Cardiac septum (tissue), 1 donor: Measurements from ENCODE around the gene OMD. TPM values are rescaled to one million over a fixed set of nuclear protein-coding genes. Genes with fewer than 3 reads are reported as not detected.
"Not testable (repeated sequence)": the region's sequence is repeated elsewhere in the genome, so short reads cannot be mapped to it uniquely, and the experiment has no call there.

ENCODE experiments used
- DNase-seq: peaks from one replicate; pipeline ENCODE4 v3.0.0-alpha.2; 2020; ENCODE audit warnings: low spot score
- intact Hi-C: fragments of 100-400 bp; cut with DNase I; formaldehyde crosslinking; loops from one replicate; pipeline ENCODE4 v1.14.0; 2022
- total RNA-seq: library from RNA; stranded (reverse); fragmentation: NEBNext Ultra II Directional; extraction: Animal tissue kit (Norgen Biotek cat#: 25700); gene quantifications from one replicate; pipeline ENCODE4 v1.2.1, GENCODE V29; 2021
- donor health status: DM: no; HTN: no; CAD: no.

The OMD gene
- total RNA-seq, 1 donor from 2014 or later = 6.5 TPM

DNA sequence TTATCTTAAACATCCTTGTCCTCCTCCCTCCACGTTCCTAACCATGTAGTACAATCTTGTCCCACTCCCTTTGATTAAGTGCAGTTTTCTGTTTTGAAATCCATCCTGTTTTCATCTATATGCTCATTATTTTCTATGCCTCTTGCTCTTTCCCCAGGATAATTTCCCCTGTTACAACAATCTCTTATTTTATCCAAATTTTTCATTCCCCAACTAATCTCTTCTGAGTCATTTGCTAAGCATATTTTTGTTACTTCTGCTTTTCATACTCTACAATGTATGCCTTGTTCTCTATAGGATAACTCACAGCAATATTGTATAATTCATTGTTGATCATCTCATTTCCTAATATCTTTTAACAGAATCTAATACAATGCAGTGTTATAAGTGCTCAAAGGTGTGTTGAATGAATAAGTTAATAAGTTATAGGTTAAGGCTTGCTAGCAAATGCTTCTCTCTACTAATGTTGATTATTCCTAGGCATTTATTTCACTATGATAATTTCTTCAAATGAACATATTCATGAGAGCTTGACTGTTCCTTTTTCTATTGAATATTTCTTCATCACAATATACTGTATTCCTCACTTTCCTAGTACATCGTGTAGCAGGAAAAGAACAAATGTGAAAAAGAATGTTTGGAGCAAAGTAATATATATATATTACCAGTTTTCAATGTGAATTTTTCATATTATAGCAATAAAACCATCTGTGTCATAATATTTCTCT lies 1.5 kb downstream of the OMD start:
- intact Hi-C loops = no loop called here
- no peak for DNase-seq

DNA sequence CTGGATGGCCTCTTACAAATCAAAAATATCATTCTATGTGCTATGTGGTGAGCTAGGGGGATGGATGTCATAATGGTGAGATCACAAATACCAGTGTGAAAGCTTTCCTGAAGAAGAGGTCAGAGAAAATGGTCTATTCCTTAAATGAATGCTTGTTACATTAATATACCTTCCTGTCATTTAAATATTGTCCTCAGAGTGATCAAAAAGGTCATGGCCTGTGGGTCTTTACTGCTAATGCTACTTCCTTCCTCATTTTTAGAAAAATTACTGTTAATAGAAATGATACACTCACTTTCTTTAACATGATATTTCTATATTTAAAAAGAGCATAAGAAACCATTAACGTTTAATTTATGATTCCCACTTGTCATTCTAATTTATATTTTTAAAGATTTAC lies 9.7 kb downstream of the OMD start:
- no peak for DNase-seq
- intact Hi-C loops = no loop called here

DNA sequence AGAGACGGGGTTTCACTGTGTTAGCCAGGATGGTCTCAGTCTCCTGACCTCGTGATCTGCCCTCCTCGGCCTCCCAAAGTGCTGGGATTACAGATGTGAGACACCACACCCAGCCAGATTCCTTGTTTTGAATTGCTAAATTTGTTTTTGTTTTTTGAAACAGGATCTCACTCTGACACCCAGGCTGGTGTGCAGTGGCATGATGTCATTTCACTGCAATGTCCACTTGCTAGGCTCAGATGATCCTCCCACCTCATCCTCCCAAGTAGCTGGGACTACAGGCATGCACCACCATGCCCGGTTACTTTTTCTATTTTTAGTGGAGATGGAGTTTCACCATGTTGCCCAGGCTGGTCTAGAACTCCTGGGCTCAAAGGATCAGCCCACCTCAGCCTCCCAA lies 13.1 kb downstream of the OMD start:
- DNase-seq, intact Hi-C loops: not testable (repeated sequence)

DNA sequence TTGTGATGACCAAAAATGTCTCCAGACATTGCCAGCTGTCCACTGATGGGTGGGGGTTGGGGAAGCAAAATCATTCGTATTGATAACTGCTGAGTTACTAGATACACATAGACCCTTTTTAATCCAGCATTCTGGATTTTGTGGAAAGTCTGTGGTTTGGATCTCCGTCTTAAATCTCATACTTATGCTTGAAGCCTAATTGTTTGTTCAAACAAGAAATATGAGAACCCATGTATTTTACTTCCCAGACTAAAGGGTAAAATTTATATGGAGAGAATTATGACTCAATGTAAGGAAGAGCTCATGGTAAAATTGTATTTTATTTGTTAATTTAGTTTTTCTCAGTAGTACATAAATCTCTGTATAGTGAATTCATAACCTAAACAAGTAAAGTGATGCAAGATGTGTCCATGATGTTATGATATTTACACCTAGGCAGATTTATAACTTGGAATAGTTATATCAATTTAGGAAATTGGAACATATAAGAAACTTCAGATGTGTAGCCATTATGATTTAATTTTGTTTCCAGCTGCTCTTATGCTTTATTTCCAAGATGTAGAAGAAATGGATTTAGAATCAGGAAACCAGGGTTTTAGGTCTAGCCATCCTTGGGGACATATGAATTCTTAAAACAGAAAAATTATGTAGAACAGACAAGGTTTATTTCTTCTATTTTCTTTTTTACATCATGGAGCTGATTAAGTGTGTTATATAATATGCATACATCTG lies 15.4 kb downstream of the OMD start:
- intact Hi-C loops = no loop called here
- DNase-seq = no peak

DNA sequence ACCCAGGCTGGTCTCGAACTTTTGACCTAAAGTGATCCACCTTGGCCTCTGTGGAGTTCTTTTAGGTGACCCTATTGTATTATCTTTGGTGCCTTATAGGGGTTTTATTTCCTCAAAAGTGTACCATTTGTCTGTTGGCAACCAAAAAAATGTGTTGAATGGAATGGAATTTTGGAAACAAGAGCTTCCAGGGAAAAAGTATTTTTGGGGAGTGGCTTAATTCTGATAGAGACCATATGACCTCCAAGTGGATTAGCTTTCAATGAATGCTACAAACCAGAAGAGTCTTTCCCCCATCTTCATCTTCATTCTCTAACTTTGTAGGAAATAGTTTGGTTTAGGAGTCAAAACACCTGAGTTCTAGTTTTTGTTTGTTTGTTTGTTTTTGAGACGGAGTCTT lies 16.5 kb downstream of the OMD start:
- no peak for DNase-seq

DNA sequence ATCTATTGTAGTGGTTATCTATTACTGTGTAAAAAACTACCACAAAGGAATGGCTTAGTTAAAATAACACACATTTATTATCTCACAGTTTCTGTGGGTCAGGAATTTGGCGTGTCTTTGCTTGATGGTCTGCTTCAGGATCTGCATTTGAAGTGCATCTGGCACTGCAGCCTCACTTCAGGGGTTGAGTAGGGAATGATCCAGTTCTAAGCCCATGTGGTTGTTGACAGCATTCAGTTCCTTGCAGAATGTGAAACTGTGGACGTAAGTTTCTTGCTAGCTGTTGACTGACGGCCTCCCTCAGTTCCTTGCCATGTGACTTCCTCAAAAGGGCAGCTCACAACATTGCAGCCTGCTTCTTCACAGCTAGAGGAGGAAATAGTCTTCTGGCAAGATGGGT lies 17.8 kb downstream of the OMD start:
- intact Hi-C loops = no loop called here
- DNase-seq = no peak

More for the DNA sequence above, 16.5 kb downstream of the OMD start:
- intact Hi-C loops = no loop called here

DNA sequence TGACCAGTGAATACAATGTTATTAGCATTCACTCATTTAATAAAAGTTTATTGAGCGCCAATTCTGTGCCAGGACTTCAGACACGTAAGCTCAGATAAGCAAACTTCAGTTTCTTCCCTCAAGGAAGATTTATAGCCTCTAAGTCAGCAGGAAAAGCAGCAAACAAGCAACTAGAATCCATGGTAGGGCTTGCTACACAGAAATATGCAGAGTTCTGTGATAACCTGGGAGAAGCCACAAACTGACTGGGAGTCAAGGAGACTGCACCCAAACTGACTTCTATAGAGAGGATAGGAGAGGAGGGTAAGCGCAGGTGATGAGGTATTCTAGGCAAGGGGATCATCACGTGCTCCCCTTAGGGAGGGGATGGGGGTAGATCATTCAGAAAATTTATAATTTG lies 18.5 kb downstream of the OMD start:
- no peak for DNase-seq
- intact Hi-C loops = no loop called here

DNA sequence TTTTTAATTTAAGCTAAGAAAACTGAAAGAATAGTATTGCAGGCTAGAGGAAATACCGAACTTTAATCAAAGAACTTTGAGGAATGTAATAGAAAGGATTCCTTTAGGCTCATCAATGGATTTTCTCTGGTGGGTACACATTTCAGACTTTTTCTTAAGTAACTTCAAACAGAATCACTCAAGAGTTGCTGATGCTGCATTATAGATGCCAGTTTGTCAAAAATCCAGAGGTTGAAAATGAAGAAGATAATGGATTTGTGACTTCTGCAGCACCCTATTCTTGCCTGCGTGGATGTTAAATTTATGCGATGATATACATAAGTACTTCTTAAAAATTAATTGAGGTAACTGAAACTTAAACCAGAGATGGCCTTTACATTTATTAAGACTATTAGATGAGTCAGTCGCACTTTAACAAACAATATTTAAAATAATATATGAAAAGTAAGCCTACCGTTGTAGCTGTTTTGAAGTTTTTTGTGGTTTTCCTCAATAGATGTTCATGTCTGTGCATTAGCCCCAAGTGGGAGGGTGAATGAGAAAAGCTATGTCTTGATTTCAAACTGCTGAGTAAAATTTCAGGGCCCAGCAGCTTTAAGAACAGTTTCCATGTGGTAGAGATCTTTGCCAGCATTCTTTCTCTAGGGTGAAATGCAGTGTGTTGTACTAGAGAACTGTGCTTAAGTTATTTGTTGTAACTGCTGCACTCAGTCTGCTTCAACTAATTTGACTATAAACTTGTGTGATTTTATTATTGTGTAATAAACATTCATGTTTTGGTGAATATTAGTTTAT lies 20.0 kb downstream of the OMD start, which contains the start of gene OGN:
OGN (minus strand) TSS at position 537 of the 795 bp plus-strand sequence. CDS start 1,171 bp downstream, outside the sequence.
- intact Hi-C loops = no loop called here
- DNase-seq = no peak

DNA sequence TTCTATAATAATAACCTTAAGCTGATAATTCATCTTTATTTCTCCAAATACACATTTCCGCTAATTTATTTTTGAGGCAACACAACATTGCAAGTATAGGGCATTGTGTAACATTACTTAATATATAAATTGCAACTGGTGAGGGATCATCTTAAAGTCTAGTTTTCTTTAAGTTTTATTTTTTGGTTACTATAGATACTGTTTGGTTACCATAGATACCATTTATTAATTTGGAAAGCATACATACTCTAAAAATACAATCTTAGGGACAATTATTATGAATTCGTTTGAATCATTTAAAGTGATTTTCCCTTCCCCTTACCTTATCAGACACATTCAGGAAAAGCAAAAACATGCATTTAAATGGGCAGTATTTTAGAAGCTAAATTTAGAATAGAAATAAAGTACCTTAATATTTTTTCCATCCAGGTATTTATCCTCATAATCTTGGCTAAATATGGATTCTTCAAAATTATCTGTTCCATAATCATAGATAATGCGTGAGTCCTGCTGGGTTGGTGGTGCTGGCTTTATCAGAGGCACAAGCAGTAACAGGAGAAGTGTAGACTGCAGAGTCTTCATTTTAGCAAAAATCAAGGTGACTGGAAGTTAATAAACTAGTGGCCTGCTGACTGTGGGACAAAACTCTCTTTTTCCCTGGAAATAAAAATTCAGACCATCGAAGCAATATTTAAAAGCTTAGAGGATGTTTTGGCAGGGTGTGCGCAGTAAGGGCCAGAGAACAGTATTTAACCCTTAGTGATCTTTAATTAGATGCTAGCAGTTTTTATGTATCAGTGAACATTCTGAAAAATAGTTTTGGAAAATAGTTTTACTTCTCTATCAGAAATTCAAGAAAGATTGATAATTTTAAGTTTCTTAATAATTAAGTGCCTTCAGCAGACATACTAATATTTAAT lies 21.2 kb downstream of the OMD start:
- DNase-seq = no peak
- intact Hi-C loops = no loop called here

DNA sequence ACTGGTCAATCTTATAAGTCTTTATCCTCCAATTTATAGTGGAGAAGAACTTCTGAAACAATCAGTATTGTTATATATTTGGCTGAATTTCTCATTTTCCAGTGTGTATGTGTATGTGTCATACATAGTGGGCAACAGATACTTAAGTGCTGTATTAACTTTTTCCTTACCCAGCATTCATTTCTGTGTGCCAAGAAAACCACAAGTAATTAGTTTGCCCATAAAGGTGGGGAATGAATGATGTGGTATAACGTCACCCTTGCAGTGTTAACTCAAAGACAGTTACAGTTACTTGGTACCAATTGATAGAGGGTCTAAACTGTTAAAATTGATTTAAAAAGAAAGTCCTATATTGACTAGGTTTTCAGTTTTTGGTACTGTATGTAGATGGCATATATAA lies 21.9 kb downstream of the OMD start:
- DNase-seq = no peak
- intact Hi-C loops = no loop called here

DNA sequence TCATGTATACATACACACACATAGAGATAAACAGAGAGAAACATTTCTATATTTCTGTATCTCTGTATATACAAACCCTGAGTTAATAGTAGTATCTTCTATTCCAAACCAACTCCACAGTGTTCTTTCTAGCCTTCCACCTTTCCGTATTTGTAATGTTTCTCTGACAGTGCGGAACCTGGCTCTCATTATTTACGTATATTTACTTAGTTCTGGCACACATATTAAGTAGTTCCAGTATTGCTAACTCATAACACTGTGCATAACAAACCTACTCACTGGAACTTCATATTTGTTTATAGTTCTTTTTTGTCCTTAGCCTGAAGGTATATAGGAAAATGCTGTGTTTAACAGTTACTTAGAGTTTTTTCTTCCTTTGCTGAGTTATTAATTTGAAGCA lies 26.4 kb downstream of the OMD start:
- intact Hi-C loops = no loop called here
- DNase-seq = no peak

DNA sequence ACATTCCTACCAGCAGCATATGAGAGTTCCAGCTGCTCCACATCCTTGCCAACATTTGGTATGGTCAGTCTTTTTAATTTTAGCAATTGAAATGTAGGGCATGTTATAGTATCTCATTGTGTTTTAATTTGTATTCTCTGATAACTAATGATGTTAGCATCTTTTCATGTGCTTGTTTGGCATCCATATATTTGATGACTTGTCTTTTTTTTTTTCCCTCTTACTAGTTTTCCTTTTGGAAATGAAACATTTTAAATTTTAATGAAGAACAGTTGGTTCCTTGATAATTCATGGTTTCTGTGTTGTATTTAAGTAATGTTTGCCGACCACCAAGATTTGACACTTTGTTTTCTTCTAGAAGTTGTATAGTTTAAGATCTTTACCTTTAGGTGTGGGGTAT lies 28.7 kb downstream of the OMD start:
- intact Hi-C loops = no loop called here
- no peak for DNase-seq

DNA sequence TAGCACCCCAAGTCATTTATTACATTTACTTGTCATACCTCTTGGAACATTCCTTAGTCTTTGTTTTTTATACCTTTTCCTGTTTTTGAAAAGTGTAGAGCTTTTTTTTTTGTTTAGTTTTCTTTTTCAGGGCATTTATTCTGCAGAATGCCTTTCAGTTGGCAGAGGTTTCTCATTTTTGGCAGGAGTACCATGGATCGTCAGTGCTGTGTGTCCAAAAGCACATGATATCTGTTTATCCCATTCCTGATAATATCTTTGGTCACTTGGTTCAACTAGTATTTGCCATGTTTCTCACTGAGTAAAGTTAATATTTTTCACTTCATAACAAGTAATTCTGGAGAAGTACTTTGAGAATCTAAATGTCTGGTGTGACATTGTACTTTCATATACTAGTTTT lies 30.6 kb downstream of the OMD start:
- DNase-seq = no peak
- intact Hi-C loops = no loop called here

DNA sequence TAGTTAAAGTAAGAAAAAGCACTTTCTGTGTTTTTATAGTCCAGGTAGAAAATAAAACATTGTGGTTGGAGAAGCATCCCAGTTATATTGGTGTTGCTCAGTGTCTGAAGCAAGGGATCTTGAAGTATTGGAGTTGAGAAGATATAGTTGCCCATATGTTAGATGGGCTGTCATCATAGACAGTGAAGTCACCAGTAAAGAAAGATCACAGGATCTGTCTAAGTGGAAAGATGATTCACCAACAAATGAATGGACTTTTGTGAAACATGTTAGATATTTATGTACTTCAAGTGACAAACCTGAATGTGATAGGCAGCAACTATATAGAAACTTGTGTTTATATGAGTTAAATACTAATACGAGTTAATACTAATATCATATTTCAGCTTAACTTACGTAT lies 31.6 kb downstream of the OMD start:
- DNase-seq = no peak
- intact Hi-C loops = no loop called here

DNA sequence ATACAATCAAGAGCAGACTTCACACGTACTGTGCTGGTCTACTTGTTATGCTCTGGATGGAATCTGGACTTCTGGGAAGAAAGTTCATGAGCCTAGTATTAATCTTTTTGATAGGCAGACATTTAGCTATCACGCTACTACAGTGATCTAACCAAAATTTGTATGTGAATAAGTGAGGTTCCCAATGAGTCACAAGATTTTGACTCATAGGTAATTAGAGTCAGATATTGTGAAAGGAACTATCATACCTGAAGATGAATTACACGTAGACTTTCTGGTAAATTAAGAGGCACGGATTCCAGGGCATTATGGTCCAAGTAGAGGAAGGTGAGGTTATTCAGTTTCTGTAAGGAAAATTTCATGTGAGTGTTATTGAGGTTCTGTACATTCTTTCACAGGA lies 38.3 kb downstream of the OMD start:
- no peak for DNase-seq
- intact Hi-C loops = no loop called here

DNA sequence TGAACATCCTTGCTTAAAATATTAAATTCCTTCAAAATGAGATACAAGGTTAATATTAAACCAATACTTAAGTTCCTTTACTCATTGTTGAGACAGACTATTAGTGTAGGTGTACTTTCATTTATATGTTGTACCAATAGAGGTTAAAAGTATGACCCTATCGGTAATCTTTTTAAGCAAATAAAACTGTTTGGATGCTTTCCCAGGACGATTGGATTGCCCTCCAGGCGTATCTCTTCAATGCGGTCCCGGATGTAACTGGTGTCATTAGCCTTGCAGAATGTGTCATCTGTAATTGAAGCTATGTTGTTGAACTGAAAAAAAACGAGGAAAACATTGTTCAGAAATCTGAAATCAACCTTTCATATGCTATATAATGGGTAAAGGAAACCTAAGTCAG lies 38.8 kb downstream of the OMD start:
- no peak for DNase-seq
- intact Hi-C loops = no loop called here

DNA sequence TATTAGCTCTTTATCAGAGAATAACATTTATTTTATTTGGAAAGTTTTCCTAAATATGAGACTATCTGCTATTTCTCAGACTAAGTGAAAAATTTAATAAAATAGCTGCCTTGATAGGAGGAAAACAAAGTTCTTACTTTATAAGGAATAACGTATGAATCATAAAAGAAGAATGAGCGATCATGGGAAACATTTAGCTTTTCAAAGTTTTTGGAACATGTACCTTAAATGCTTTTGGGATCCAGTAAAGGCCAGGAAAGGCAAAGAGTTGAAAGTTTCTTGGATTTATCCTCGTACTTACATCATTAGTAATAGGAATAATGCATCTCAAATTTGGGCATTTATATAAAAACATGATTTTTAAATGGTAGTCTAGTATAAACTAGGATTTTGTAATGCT lies 39.3 kb downstream of the OMD start:
- intact Hi-C loops = no loop called here
- no peak for DNase-seq

DNA sequence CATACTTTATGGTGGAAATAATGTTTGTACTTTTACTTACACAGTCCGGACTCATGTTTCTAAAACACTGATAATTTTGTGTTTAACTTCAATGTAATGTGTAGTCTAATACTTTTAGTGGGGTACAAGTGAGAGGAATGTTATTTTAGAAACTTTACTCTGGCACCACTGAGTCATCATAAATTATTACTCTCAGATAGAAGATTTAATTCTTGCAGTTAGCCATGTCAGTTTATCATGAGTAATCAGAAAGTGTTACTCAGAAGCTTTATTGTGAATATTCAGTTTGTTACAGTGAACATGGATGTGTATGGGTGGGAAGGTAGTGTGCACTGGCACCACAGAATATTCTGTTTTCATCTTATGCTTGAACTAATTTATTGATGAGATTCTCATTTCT lies 39.9 kb downstream of the OMD start:
- DNase-seq = no peak
- intact Hi-C loops = no loop called here

DNA sequence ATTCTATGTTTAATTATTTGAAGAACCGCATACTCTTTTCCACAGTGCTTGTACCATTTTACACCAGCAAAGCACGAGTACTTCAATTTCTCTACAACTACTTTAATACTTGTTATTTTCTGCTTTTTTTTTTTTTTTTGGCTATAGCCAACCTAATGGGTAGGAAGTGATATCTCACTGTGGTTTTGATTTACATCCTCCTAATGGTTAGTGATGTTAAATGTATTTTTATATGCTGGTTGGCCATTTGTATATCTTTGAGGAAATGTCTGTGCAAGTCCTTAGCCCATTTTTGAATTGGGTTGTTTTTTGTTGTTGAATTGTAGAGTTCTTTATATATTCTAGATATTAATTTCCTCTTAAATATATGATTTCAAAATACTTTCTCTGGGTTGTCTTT lies 42.5 kb downstream of the OMD start:
- no peak for DNase-seq
- intact Hi-C loops = no loop called here

DNA sequence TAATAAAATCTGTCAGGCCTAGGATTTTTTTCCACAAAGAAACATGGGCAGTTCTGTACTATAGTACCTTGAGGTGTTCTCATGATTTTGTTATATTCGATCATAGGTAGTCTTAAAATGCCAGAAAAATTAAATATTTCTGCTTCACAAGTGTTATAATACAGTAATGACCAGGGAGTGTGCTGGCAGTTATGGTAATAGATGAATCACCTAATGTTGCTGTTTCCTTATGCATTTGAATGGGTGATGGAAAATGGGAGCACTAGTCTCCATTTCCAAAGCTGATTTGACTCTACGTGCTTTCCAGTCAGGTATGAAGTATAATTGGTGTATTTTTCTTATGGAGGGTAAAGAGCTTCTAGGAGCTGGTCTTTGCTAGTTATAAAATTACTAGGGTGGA lies 43.7 kb downstream of the OMD start:
- DNase-seq = no peak
- intact Hi-C loops = no loop called here
